Measurements from ENCODE around the gene MEIOC.
A peak's percentile ranks its signal among the peaks of the same experiment; 100 is the strongest.
"Not testable (repeated sequence)": the region's sequence is repeated elsewhere in the genome, so short reads cannot be mapped to it uniquely, and the experiment has no call there.

- TF ChIP-seq POLR2A (IDR thresholded peaks at IDR 0.05; ENCODE audit: control extremely low read depth in 1 of 2, low read depth in 2 of 2, low read length in 2 of 2); CEBPB (IDR thresholded peaks at IDR 0.05; ENCODE audit: low read depth, low read length); KDM1A (IDR thresholded peaks at IDR 0.05; ENCODE audit: borderline replicate concordance, low read length): not testable (repeated sequence)
- TF ChIP-seq TAF1 (IDR thresholded peaks at IDR 0.05; ENCODE audit: low read depth, low read length): 0 out of 2 replicates have a peak, but pooled peaks have one; percentile 17
Measured at GRCh38 chr17:44690746-44691306, 34.6 kb downstream of the MEIOC start.

Measured in H1 (cell line).